HepG2 (cell line): Measurements from ENCODE around the gene WDR82. TPM values are rescaled to one million over a fixed set of nuclear protein-coding genes. Genes with fewer than 3 reads are reported as not detected.

Experiments
- ATAC-seq: fragments of 200-7000 bp; cut with Tn5 transposase; 3 replicates; pipeline ENCODE4 v1.9.1; 2020; ENCODE audit warnings: mild to moderate bottlenecking, moderate library complexity
- BruUV-seq: library from RNA; stranded (reverse); fragments of 400-500 nt; replicated peaks from 2 replicates; lab custom pipeline; 2021; lab: Mats Ljungman, UMichigan
- CTCF ChIA-PET: fragments of 300-600 bp; formaldehyde crosslinking; extraction: SDS; loops from one replicate; lab custom pipeline; 2021; ENCODE audit warnings: low total read pairs, inconsistent platforms, low intra/inter-chr PET ratio; lab: Yijun Ruan, JAX
- POLR2A ChIA-PET: fragments of 350-600 bp; sonication (Branson Sonifier 250); formaldehyde crosslinking; loops from one replicate; lab custom pipeline; 2020; ENCODE audit warnings: antibody characterized with exemption, inconsistent platforms; lab: Yijun Ruan, JAX
- DNase-seq: peaks from one replicate; pipeline ENCODE4 v3.0.0-alpha.2; 2015; ENCODE audit warnings: low spot score
- FAIRE-seq: peaks from 3 replicates; lab custom pipeline; 2011; peaks lifted over from hg19 to GRCh38; lab: Jason Lieb, UNC
- H2AFZ ChIP-seq: one replicate; pipeline ENCODE4 v1.6.1; 2011; ENCODE audit warnings: low read length, inconsistent platforms
- H3K27ac ChIP-seq: fragments of 300-600 bp; 3 replicates; pipeline ENCODE4 v1.8.0; 2011; ENCODE audit warnings: mixed run types, mild to moderate bottlenecking, mixed read lengths, low read length, inconsistent platforms; ENCODE audit not compliant: insufficient read depth; ENCODE audit errors: extremely low read length
- H3K27me3 ChIP-seq, 2 experiments: fragments of 200-600 bp in 1 of 2; 2 replicates in 1 of 2; 3 replicates in 1 of 2; pipeline versions ENCODE4 v1.6.0 to v1.8.0; 2011; ENCODE audit warnings: low read length in 2 of 2, mild to moderate bottlenecking in 2 of 2, moderate library complexity in 2 of 2, inconsistent platforms in 1 of 2; ENCODE audit not compliant: insufficient read depth in 2 of 2, control insufficient read depth in 1 of 2
- H3K36me3 ChIP-seq, 2 experiments: fragments of 200-600 bp in 1 of 2; replicated peaks in 1 of 2; 2 replicates in 1 of 2; 3 replicates in 1 of 2; pipeline versions ENCODE4 v1.5.1 to v1.8.0; 2011; ENCODE audit warnings: low read length in 2 of 2, inconsistent platforms in 1 of 2; ENCODE audit not compliant: insufficient read depth in 2 of 2, control insufficient read depth in 1 of 2
- H3K4me1 ChIP-seq: 2 replicates; pipeline ENCODE4 v1.5.1; 2012; ENCODE audit warnings: low read length, inconsistent platforms; ENCODE audit not compliant: insufficient read depth
- H3K4me2 ChIP-seq: 2 replicates; pipeline ENCODE4 v1.6.0; 2011; ENCODE audit warnings: low read depth, low read length, inconsistent platforms
- H3K4me3 ChIP-seq, 3 experiments: fragments of 200-600 bp in 1 of 3; sonication (generic), shearing (Covaris generic) in 1 of 3; replicated peaks in 1 of 3; 2 replicates each; pipeline ENCODE4 v1.5.1; 2011 to 2016; ENCODE audit warnings: low read length in 3 of 3, inconsistent platforms in 2 of 3, low read depth in 2 of 3, mild to moderate bottlenecking in 2 of 3, control low read depth in 1 of 3, mixed read lengths in 1 of 3; ENCODE audit not compliant: insufficient read depth in 1 of 3
- H3K79me2 ChIP-seq: one replicate; pipeline ENCODE4 v1.6.1; 2011; ENCODE audit warnings: low read length, inconsistent platforms; ENCODE audit not compliant: insufficient read depth
- H3K9ac ChIP-seq: 2 replicates; pipeline ENCODE4 v1.6.0; 2011; ENCODE audit warnings: mild to moderate bottlenecking, low read depth, low read length, inconsistent platforms; ENCODE audit not compliant: insufficient read depth
- H3K9me3 ChIP-seq: 2 replicates; pipeline ENCODE4 v1.5.1; 2012; ENCODE audit warnings: mild to moderate bottlenecking, low read length
- H4K20me1 ChIP-seq: 2 replicates; pipeline ENCODE4 v1.6.0; 2011; ENCODE audit warnings: inconsistent platforms, mild to moderate bottlenecking, low read length, moderate library complexity; ENCODE audit not compliant: insufficient read depth
- MAFF ChIP-seq: IDR thresholded peaks from 2 replicates; pipeline ENCODE4 v1.6.1; 2011; ENCODE audit warnings: low read depth, low read length, improper control_type of control experiment
- MAFK ChIP-seq, 2 experiments: IDR thresholded peaks in 1 of 2; conservative IDR thresholded peaks in 1 of 2; 2 replicates each; pipeline ENCODE4 v1.6.1; 2011; ENCODE audit warnings: improper control_type of control experiment in 2 of 2, low read length in 2 of 2
- NAIF1 ChIP-seq: sonication (generic); formaldehyde crosslinking; IDR thresholded peaks from 2 replicates; pipeline ENCODE4 v1.5.0; 2020; ENCODE audit warnings: mild to moderate bottlenecking, missing genetic modification reagents, borderline replicate concordance
- SUZ12 ChIP-seq: fragments of 150-350 bp; IDR thresholded peaks from 2 replicates; pipeline ENCODE4 v1.6.1; 2014; ENCODE audit warnings: low read depth, low read length
- WGBS: methylation state at CpG from one replicate; pipeline ENCODE4 v1.1.6; 2017; ENCODE audit warnings: low lambda C conversion rate; 5-methylcytosine and 5-hydroxymethylcytosine counted together
- in situ Hi-C: cut with HindIII; loops from 2 replicates; pipeline ENCODE4 v1.10.0; 2017; ENCODE audit warnings: low pct_unique_long_range_greater_than_20kb; ENCODE audit not compliant: extremely low pct_ligation_motif_present
- intact Hi-C: fragments of 100-400 bp; cut with micrococcal nuclease; formaldehyde crosslinking; loops from one replicate; pipeline ENCODE4 v1.10.0; 2022; ENCODE audit not compliant: unreplicated experiment
- microRNA counts: library from miRNA; unstranded; fragments of <30 nt; microRNA quantifications from one replicate; lab custom pipeline; 2015
- microRNA-seq: library from miRNA; unstranded; fragments of <30 nt; microRNA quantifications from one replicate; pipeline ENCODE4, GENCODE V29; 2020
- polyA plus RNA-seq, 8 experiments: library from polyadenylated mRNA; depleted of rRNA in 3 of 8; stranded (reverse) in 7 of 8; unstranded in 1 of 8; fragments of >200 nt; fragmentation: Illumina TruSeq in 4 of 8; extraction: Trizol in 4 of 8; gene quantifications; 2 replicates each; pipeline versions ENCODE4 v1.2.1 to v1.2.3, GENCODE V29; 2011 to 2016; ENCODE audit warnings: low read depth in 4 of 8, missing spikeins in 1 of 8, mixed read lengths in 1 of 8; ENCODE audit not compliant: insufficient read depth in 1 of 8
- small RNA-seq, 3 experiments: library from RNA; depleted of rRNA; stranded (forward); fragments of <200 nt; gene quantifications; one replicate each; pipeline ENCODE3, GENCODE V24; 2012; ENCODE audit warnings: low read depth in 2 of 3, low replicate concordance in 1 of 3; ENCODE audit not compliant: insufficient read length in 3 of 3, insufficient read depth in 2 of 3
- total RNA-seq, 5 experiments: library from RNA; depleted of rRNA; stranded (reverse); fragments of >200 nt; fragmentation: Illumina TruSeq; extraction: Trizol; gene quantifications; 2 replicates each; pipeline ENCODE4 v1.2.3, GENCODE V29; 2016; ENCODE audit warnings: low read depth in 1 of 5

The WDR82 gene
- total and polyA plus RNA-seq, 2 of the 13 experiments (the other 11 are each of a cell fraction or from before 2014, with no cell fraction given): 39.1 to 59.5 TPM

- CTCF ChIA-PET: no interaction called here
- 91% methylated on average over 6 of the region's 6 CpGs for WGBS
- DNase-seq (no peak), FAIRE-seq (no peak), ATAC-seq (no peak)
- TF ChIP-seq SUZ12 (no peak), MAFK (conservative IDR thresholded peaks at IDR 0.05 in 1 of 2, IDR thresholded peaks at IDR 0.05 in 1 of 2; ENCODE audit: low read length in 2 of 2) (peak; percentile 76 to 79), MAFF (peak; percentile 73), NAIF1 (CRISPR knock-in tag) (no peak)
- H3K4me2 ChIP-seq: no peak overlapping the region
- peaks cover 60% of the 10 kb centered on the region for H3K4me1 ChIP-seq
- no TSS peak for BruUV-seq
- no peak overlapping the region for H3K9ac ChIP-seq
- no peak overlapping the region for H3K4me3 ChIP-seq
- H3K27ac ChIP-seq: no peak overlapping the region
- POLR2A ChIA-PET: no interaction called here
- in situ Hi-C loops (no loop called here), intact Hi-C loops (no loop called here)
- H3K79me2 ChIP-seq: no peaks in the 10 kb centered on the region
- peaks cover 15 to 80% of the 10 kb centered on the region in 2 experiments for H3K36me3 ChIP-seq
- H2AFZ ChIP-seq: no peak overlapping the region
- H3K9me3 ChIP-seq: no peaks in the 10 kb centered on the region
- no peaks in the 10 kb centered on the region for H3K27me3 ChIP-seq
- H4K20me1 ChIP-seq: no peaks in the 10 kb centered on the region
These were observed 72.6 kb downstream of the WDR82 start for GRCh38 chr3:52205727-52206372.

MicroRNAs encoded within 50 kb of the gene (microRNA counts, 767-probe panel; counts per million panel counts)
- microRNA hsa-let-7g-5p (lab: Ali Mortazavi, UCI): not detected

Small RNA genes within 50 kb of the gene (microRNA-seq; reads per million reads assigned to microRNA genes)
- gene MIR135A1 (2.7 reads per million, percentile 17 among the genes with 10 or more reads in this experiment), gene MIRLET7G (3,103 reads per million, percentile 95 among the genes with 10 or more reads in this experiment)

Small RNA genes within 50 kb of the gene (small RNA-seq; reads per million reads assigned to genes)
- gene MIR135A1: 0 reads per million in 3 experiments
- gene MIRLET7G: 2.9 to 817 (median 237) reads per million in 3 experiments

Other genes starting within 250 kb of the WDR82 start
- 6.6 and 7.3 TPM in 2 replicates for gene DUSP7, start 222.1 kb downstream of the WDR82 start, total RNA-seq (2016; rRNA removed; fragmentation: Illumina TruSeq; extraction: Trizol)
- gene DUSP7, start 222.1 kb downstream of the WDR82 start, polyA plus RNA-seq (2011; rRNA removed): 8.7 and 8.8 TPM in 2 replicates
- 20.0 and 22.5 TPM in 2 replicates for gene POC1A, start 124.2 kb downstream of the WDR82 start, total RNA-seq (2016; rRNA removed; fragmentation: Illumina TruSeq; extraction: Trizol)
- 12.6 and 14.6 TPM in 2 replicates for gene POC1A, start 124.2 kb downstream of the WDR82 start, polyA plus RNA-seq (2011; rRNA removed)
- 36.0 and 40.2 TPM in 2 replicates for gene ALAS1, start 80.5 kb downstream of the WDR82 start, total RNA-seq (2016; rRNA removed; fragmentation: Illumina TruSeq; extraction: Trizol)
- gene ALAS1, start 80.5 kb downstream of the WDR82 start, polyA plus RNA-seq (2011; rRNA removed): 39.0 and 43.2 TPM in 2 replicates
- gene TLR9, start 53.0 kb downstream of the WDR82 start, total RNA-seq (2016; rRNA removed; fragmentation: Illumina TruSeq; extraction: Trizol): not detected in 2 replicates
- 0.08 TPM in 1 of 2 replicates, not detected in the other for gene TLR9, start 53.0 kb downstream of the WDR82 start, polyA plus RNA-seq (2011; rRNA removed)
- 45.5 and 49.1 TPM in 2 replicates for gene TWF2, start 39.5 kb downstream of the WDR82 start, total RNA-seq (2016; rRNA removed; fragmentation: Illumina TruSeq; extraction: Trizol)
- gene TWF2, start 39.5 kb downstream of the WDR82 start, polyA plus RNA-seq (2011; rRNA removed): 108 and 123 TPM in 2 replicates
- gene PPM1M, start 32.9 kb downstream of the WDR82 start, total RNA-seq (2016; rRNA removed; fragmentation: Illumina TruSeq; extraction: Trizol): 1.5 and 2.5 TPM in 2 replicates
- gene PPM1M, start 32.9 kb downstream of the WDR82 start, polyA plus RNA-seq (2011; rRNA removed): 5.9 and 6.9 TPM in 2 replicates
- gene GLYCTK, start 9.2 kb upstream of the WDR82 start, total RNA-seq (2016; rRNA removed; fragmentation: Illumina TruSeq; extraction: Trizol): 91.7 and 126 TPM in 2 replicates
- 70.0 and 102 TPM in 2 replicates for gene GLYCTK, start 9.2 kb upstream of the WDR82 start, polyA plus RNA-seq (2011; rRNA removed)
- gene DNAH1, start 37.7 kb upstream of the WDR82 start, total RNA-seq (2016; rRNA removed; fragmentation: Illumina TruSeq; extraction: Trizol): 0.42 and 0.64 TPM in 2 replicates
- 3.5 and 4.8 TPM in 2 replicates for gene DNAH1, start 37.7 kb upstream of the WDR82 start, polyA plus RNA-seq (2011; rRNA removed)
- gene BAP1, start 131.4 kb upstream of the WDR82 start, total RNA-seq (2016; rRNA removed; fragmentation: Illumina TruSeq; extraction: Trizol): 46.9 and 59.1 TPM in 2 replicates
- 66.1 and 67.1 TPM in 2 replicates for gene BAP1, start 131.4 kb upstream of the WDR82 start, polyA plus RNA-seq (2011; rRNA removed)
- gene PHF7, start 132.0 kb upstream of the WDR82 start, total RNA-seq (2016; rRNA removed; fragmentation: Illumina TruSeq; extraction: Trizol): 4.5 and 5.2 TPM in 2 replicates
- 8.8 and 12.6 TPM in 2 replicates for gene PHF7, start 132.0 kb upstream of the WDR82 start, polyA plus RNA-seq (2011; rRNA removed)
- 2.0 and 6.1 TPM in 2 replicates for gene SEMA3G, start 166.5 kb upstream of the WDR82 start, total RNA-seq (2016; rRNA removed; fragmentation: Illumina TruSeq; extraction: Trizol)
- gene SEMA3G, start 166.5 kb upstream of the WDR82 start, polyA plus RNA-seq (2011; rRNA removed): 8.3 and 13.4 TPM in 2 replicates
- gene TNNC1, start 175.4 kb upstream of the WDR82 start, total RNA-seq (2016; rRNA removed; fragmentation: Illumina TruSeq; extraction: Trizol): 11.8 and 18.7 TPM in 2 replicates
- gene TNNC1, start 175.4 kb upstream of the WDR82 start, polyA plus RNA-seq (2011; rRNA removed): 36.4 and 39.5 TPM in 2 replicates
- 15.3 and 27.0 TPM in 2 replicates for gene NISCH, start 177.0 kb upstream of the WDR82 start, total RNA-seq (2016; rRNA removed; fragmentation: Illumina TruSeq; extraction: Trizol)
- gene NISCH, start 177.0 kb upstream of the WDR82 start, polyA plus RNA-seq (2011; rRNA removed): 47.6 and 63.0 TPM in 2 replicates
- gene STAB1, start 216.7 kb upstream of the WDR82 start, total RNA-seq (2016; rRNA removed; fragmentation: Illumina TruSeq; extraction: Trizol): 0.09 and 0.28 TPM in 2 replicates
- gene STAB1, start 216.7 kb upstream of the WDR82 start, polyA plus RNA-seq (2011; rRNA removed): 0.34 and 0.59 TPM in 2 replicates